ENCODE measurements around the gene GRK2.
"Not testable (repeated sequence)": the region's sequence is repeated elsewhere in the genome, so short reads cannot be mapped to it uniquely, and the experiment has no call there.

The GRK2 gene

GRCh38 chr11:67317205-67317887, 51.1 kb downstream of the GRK2 start:
- peak; percentile 95 for DNase-seq

GRCh38 chr11:67317888-67318555, 51.7 kb downstream of the GRK2 start:
- DNase-seq, result no peak

GRCh38 chr11:67318876-67319275, 52.6 kb downstream of the GRK2 start:
- not testable (repeated sequence) for DNase-seq

- no peak for DNase-seq
These were observed 53.7 kb downstream of the GRK2 start for GRCh38 chr11:67320011-67320410.

GRCh38 chr11:67320691-67321090, 54.4 kb downstream of the GRK2 start:
- no peak for DNase-seq

GRCh38 chr11:67321313-67321871, 55.1 kb downstream of the GRK2 start:
- no peak for DNase-seq

- DNase-seq, result no peak
These were observed 55.8 kb downstream of the GRK2 start for GRCh38 chr11:67322049-67322448.

- no peak for DNase-seq
These were observed 57.3 kb downstream of the GRK2 start for GRCh38 chr11:67323526-67323925.

GRCh38 chr11:67332081-67332691, 65.9 kb downstream of the GRK2 start:
- DNase-seq, result no peak
